WTC11 (cell line): Measurements from ENCODE around the gene NOXA1. TPM values are rescaled to one million over a fixed set of nuclear protein-coding genes. Genes with fewer than 3 reads are reported as not detected.

Experiments
- ATAC-seq: fragments of 200-7000 bp; cut with Tn5 transposase; 2 replicates; pipeline ENCODE4 v1.10.0; 2021; ENCODE audit warnings: mild to moderate bottlenecking, moderate library complexity
- CTCF ChIA-PET: fragments of 300-600 bp; sonication (Branson Sonifier 250); formaldehyde crosslinking; loops from one replicate; lab custom pipeline; 2021; ENCODE audit warnings: antibody characterized with exemption; lab: Charles Lee
- POLR2A ChIA-PET: fragments of 350-600 bp; sonication (Branson Sonifier 250); formaldehyde crosslinking; loops from one replicate; lab custom pipeline; 2021; ENCODE audit warnings: antibody characterized with exemption; lab: Charles Lee
- DNase-seq: peaks from one replicate; pipeline ENCODE4 v3.0.0; 2021; ENCODE audit warnings: low spot score
- H3K27ac Mint-ChIP-seq: 2 replicates; pipeline ENCODE4 v1.8.0; 2021; ENCODE audit warnings: mixed read lengths
- H3K27me3 Mint-ChIP-seq: 2 replicates; pipeline ENCODE4 v1.8.0; 2021; ENCODE audit warnings: low read depth, mild to moderate bottlenecking, moderate library complexity, mixed read lengths
- H3K36me3 Mint-ChIP-seq: 2 replicates; pipeline ENCODE4 v1.8.0; 2021; ENCODE audit warnings: mixed read lengths
- H3K4me1 Mint-ChIP-seq: 2 replicates; pipeline ENCODE4 v1.8.0; 2022; ENCODE audit warnings: mixed read lengths
- H3K4me3 Mint-ChIP-seq: 2 replicates; pipeline ENCODE4 v1.8.0; 2021; ENCODE audit warnings: mild to moderate bottlenecking, moderate library complexity, mixed read lengths
- H3K9me3 Mint-ChIP-seq: 2 replicates; pipeline ENCODE4 v1.8.0; 2021; ENCODE audit warnings: mixed read lengths
- ATF2 ChIP-seq: sonication (generic); formaldehyde crosslinking; IDR thresholded peaks from 2 replicates; pipeline ENCODE4 v1.8.1; 2022; ENCODE audit warnings: low read depth, missing genetic modification reagents, borderline replicate concordance
- CBFB ChIP-seq: sonication (generic); formaldehyde crosslinking; IDR thresholded peaks from 2 replicates; pipeline ENCODE4 v1.8.1; 2022; ENCODE audit warnings: mild to moderate bottlenecking, low read depth, missing genetic modification reagents
- E2F5 ChIP-seq: sonication (generic); formaldehyde crosslinking; IDR thresholded peaks from 2 replicates; pipeline ENCODE4 v1.8.1; 2022; ENCODE audit warnings: mild to moderate bottlenecking, moderate library complexity, missing genetic modification reagents
- HMGA2 ChIP-seq: fragments of 250-450 bp; sonication (Bioruptor Pico); IDR thresholded peaks from 2 replicates; pipeline ENCODE4 v1.4.0; 2021; ENCODE audit warnings: mild to moderate bottlenecking, moderate library complexity
- HMGXB4 ChIP-seq: sonication (generic); formaldehyde crosslinking; IDR thresholded peaks from 2 replicates; pipeline ENCODE4 v1.8.1; 2023; ENCODE audit warnings: mild to moderate bottlenecking, moderate library complexity, missing genetic modification reagents
- KAT7 ChIP-seq: sonication (generic); formaldehyde crosslinking; IDR thresholded peaks from 2 replicates; pipeline ENCODE4 v1.8.1; 2023; ENCODE audit warnings: missing genetic modification reagents, mild to moderate bottlenecking, borderline replicate concordance
- NR3C1 ChIP-seq: sonication (generic); formaldehyde crosslinking; conservative IDR thresholded peaks from 2 replicates; pipeline ENCODE4 v1.8.1; 2023; ENCODE audit warnings: low read depth, mild to moderate bottlenecking, missing genetic modification reagents
- SMAD3 ChIP-seq: sonication (generic); formaldehyde crosslinking; IDR thresholded peaks from 2 replicates; pipeline ENCODE4 v1.8.0; 2022; ENCODE audit warnings: missing genetic modification reagents, mild to moderate bottlenecking, borderline replicate concordance
- TEAD1 ChIP-seq: sonication (generic); formaldehyde crosslinking; IDR thresholded peaks from 2 replicates; pipeline ENCODE4 v1.8.0; 2022; ENCODE audit warnings: mild to moderate bottlenecking, missing genetic modification reagents
- TEAD4 ChIP-seq: sonication (generic); formaldehyde crosslinking; IDR thresholded peaks from 2 replicates; pipeline ENCODE4 v1.8.0; 2022; ENCODE audit warnings: mild to moderate bottlenecking, missing genetic modification reagents
- ZMAT4 ChIP-seq: fragments of 250-450 bp; sonication (Bioruptor Pico); IDR thresholded peaks from 2 replicates; pipeline ENCODE4 v1.9.0; 2021; ENCODE audit warnings: mild to moderate bottlenecking
- ZNF219 ChIP-seq: sonication (generic); formaldehyde crosslinking; IDR thresholded peaks from 2 replicates; pipeline ENCODE4 v1.8.0; 2023; ENCODE audit warnings: missing genetic modification reagents, mild to moderate bottlenecking, borderline replicate concordance
- ZNF512 ChIP-seq: sonication (generic); formaldehyde crosslinking; IDR thresholded peaks from 2 replicates; pipeline ENCODE4 v1.8.1; 2022; ENCODE audit warnings: missing genetic modification reagents, borderline replicate concordance
- ZNF532 ChIP-seq: fragments of 250-450 bp; sonication (Bioruptor Pico); IDR thresholded peaks from 2 replicates; pipeline ENCODE4 v1.9.0; 2021; ENCODE audit warnings: mild to moderate bottlenecking, borderline replicate concordance
- total RNA-seq: library from RNA; stranded (reverse); gene quantifications from 3 replicates; pipeline ENCODE4 v1.2.3, GENCODE V29; 2021

The NOXA1 gene
- total RNA-seq, 1 experiment from 2014 or later: 2.9 TPM

GRCh38 chr9:137403269-137403668 lies 19.9 kb upstream of the NOXA1 start (continued):
- no peak for TF ChIP-seq TEAD4 (CRISPR knock-in tag)

GRCh38 chr9:137404961-137405567 lies 18.1 kb upstream of the NOXA1 start:
- ATAC-seq: no peak
- Mint-ChIP-seq H3K9me3 (peaks cover 10% of the 10 kb centered on the region), H3K4me1 (no peaks in the 10 kb centered on the region)
- POLR2A ChIA-PET: no interaction called here
- TF ChIP-seq SMAD3 (no peak), ZMAT4 (no peak), CBFB (no peak), ZNF219 (CRISPR knock-in tag) (no peak), TEAD1 (CRISPR knock-in tag) (no peak), ZNF512 (CRISPR knock-in tag) (no peak), NR3C1 (CRISPR knock-in tag) (no peak), HMGXB4 (CRISPR knock-in tag) (no peak), E2F5 (no peak), ATF2 (CRISPR knock-in tag) (no peak), KAT7 (no peak), HMGA2 (CRISPR knock-in tag) (no peak), TEAD4 (CRISPR knock-in tag) (no peak), ZNF532 (CRISPR knock-in tag) (no peak)
- TF ChIP-seq, all 79 proteins: peak for 0
- H3K27me3 Mint-ChIP-seq: peaks cover 5% of the 10 kb centered on the region; the same call in 1 of the 2 replicates
- H3K4me3 Mint-ChIP-seq: no peak overlapping the region
- no peak for DNase-seq
- no peak overlapping the region for H3K27ac Mint-ChIP-seq
- peaks cover 15% of the 10 kb centered on the region for H3K36me3 Mint-ChIP-seq
- CTCF ChIA-PET: no interaction called here
